Activated gamma-delta T cell treated with Interleukin-2 at 50 U/mL for 16 hours (primary cell): ENCODE results near the gene GNB2.
"Not testable (repeated sequence)": the region's sequence is repeated elsewhere in the genome, so short reads cannot be mapped to it uniquely, and the experiment has no call there.

Experiments used
- DNase-seq: peaks from one replicate; pipeline ENCODE4 v3.0.0-alpha.2; 2020

The GNB2 gene

GRCh38 chr7:100673302-100673941 lies at the start of gene GNB2:
Gene GNB2 (plus strand): TSS chr7:100673740. CDS start chr7:100676266, 2,526 bp downstream.
- peak; percentile 95 for DNase-seq

GRCh38 chr7:100623951-100624824 lies 49.4 kb upstream of the GNB2 start:
- no peak for DNase-seq

- DNase-seq = no peak
Observed at GRCh38 chr7:100626055-100626454, 47.5 kb upstream of the GNB2 start.

GRCh38 chr7:100626530-100627237 lies 46.9 kb upstream of the GNB2 start:
- DNase-seq = peak; percentile 88

- DNase-seq = no peak
Observed at GRCh38 chr7:100627238-100627549, 46.3 kb upstream of the GNB2 start.

GRCh38 chr7:100629117-100629716 lies 44.3 kb upstream of the GNB2 start:
- DNase-seq = no peak

- no peak for DNase-seq
Observed at GRCh38 chr7:100630066-100630465, 43.5 kb upstream of the GNB2 start.

GRCh38 chr7:100632951-100633717 lies 40.4 kb upstream of the GNB2 start:
- DNase-seq = peak; percentile 53

GRCh38 chr7:100639995-100640516 lies 33.5 kb upstream of the GNB2 start:
- DNase-seq = no peak

GRCh38 chr7:100640517-100641440 lies 32.8 kb upstream of the GNB2 start:
- DNase-seq = no peak

- no peak for DNase-seq
Observed at GRCh38 chr7:100641463-100641859, 32.1 kb upstream of the GNB2 start, which contains the start of gene TFR2. Gene TFR2 (minus strand): TSS chr7:100641552. CDS start chr7:100641509, 43 bp downstream.

GRCh38 chr7:100641860-100642533 lies 31.5 kb upstream of the GNB2 start:
- no peak for DNase-seq

- no peak for DNase-seq
Observed at GRCh38 chr7:100642534-100642907, 31.0 kb upstream of the GNB2 start.

GRCh38 chr7:100649826-100650565 lies 23.5 kb upstream of the GNB2 start:
- no peak for DNase-seq

GRCh38 chr7:100654908-100655831 lies 18.4 kb upstream of the GNB2 start:
- no peak for DNase-seq

- DNase-seq = peak; percentile 39
Observed at GRCh38 chr7:100655908-100656674, 17.4 kb upstream of the GNB2 start, which contains the start of gene ACTL6B. Gene ACTL6B (minus strand): TSS chr7:100656448. CDS start chr7:100656354, 94 bp downstream.

GRCh38 chr7:100662194-100662776 lies 11.3 kb upstream of the GNB2 start:
- DNase-seq = not testable (repeated sequence)
